HG02623 (cell line): ENCODE data around the gene ABCC9.

Experiments used
- ATAC-seq: cut with Tn5 transposase; IDR thresholded peaks from one replicate; pipeline ENCODE4 v1.9.1; 2021; ENCODE audit warnings: moderate library complexity; ENCODE audit not compliant: unreplicated experiment

ABCC9 gene

DNA sequence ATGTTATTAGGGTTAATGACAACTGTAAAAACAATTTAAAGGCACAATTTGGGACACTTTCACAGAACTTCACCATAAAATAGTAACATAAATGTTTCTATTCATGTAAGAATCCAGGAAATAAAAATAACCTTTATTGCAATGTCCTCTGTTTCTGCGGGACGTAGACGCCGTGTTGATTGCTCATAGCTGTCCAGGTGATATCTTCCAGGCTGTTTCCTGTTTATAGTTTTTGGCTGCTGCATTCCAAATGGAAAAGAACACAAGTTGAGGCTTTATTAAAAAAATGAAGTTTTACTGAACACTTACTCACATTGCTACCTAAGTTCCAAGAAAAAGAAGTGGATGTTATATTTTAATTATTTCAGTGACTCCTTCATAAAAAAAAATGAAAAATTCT lies 58.6 kb downstream of the ABCC9 start:
- no peak for ATAC-seq

- ATAC-seq, result no peak
Measured at GRCh38 chr12:21881965-21882364, 59.3 kb downstream of the ABCC9 start.

GRCh38 chr12:21879312-21879711 lies 61.9 kb downstream of the ABCC9 start:
- no peak for ATAC-seq

DNA sequence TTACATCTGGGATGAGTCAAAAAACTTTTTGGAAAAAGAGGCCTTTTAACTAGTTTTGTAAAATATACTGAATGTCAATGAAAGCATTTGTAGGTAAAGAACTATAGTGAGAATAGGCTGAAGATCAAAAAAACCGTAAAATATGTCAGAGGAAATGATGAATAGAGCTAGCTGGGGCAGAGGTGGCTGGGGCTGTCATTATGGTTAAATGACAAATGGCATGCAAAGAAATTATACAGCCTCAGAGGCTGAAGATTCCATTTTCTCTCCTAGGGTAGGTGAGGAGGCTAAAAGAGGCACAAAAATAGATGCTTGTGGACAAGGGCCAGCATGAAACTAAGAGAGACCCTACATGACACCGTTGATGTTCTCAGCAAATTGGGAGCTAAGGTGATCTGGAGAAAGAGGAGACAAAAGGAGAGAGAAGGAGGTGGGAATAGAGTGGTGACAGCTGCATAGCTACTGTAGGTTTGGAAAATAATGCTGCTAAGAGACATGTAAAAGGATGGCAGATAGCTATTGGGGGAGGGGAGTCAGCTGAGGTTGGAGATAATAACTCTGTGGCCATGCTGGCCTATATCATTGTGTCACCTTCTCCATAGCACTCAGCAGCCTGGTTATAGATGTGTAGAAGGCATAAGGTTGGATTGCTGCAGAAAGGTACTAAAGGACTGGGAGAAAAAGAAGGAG lies 63.8 kb downstream of the ABCC9 start:
- ATAC-seq, result no peak

DNA sequence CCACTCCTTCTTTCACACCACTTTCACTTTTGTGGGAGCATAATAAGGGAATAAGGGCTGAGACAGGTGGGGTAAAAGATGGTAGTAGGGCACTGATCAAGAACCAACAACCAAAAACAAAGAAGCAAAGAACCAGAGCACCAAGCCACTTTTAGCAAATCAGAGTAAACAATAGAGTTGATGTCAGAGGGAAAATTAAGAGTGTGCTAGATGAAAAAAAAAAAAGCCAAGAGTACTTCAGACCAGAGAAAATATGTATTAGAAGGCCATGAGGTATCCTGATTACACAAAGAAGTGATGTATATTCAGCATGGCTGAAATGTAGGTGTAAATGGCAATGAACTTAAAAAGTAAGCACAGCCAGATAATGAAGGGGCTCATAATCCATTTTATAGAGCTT lies 75.4 kb downstream of the ABCC9 start:
- no peak for ATAC-seq

DNA sequence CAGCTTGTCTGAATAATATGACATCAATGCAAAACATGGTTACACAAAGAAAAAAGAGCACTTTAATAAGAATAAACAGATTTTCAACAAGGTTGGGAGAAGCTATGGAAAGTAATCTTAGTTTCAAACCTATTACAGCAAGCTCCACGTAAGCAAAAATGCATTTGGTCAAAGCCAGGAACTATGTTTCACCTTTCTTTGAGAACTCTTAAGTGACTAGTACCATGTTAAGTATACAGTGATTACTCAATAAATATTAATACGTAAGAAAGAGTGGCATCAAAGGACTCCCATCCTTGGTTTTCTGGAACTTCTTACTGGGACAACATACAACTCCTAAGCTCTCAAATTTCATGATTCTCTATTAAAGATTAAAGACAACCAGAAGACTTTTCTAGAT lies 80.7 kb downstream of the ABCC9 start:
- no peak for ATAC-seq

DNA sequence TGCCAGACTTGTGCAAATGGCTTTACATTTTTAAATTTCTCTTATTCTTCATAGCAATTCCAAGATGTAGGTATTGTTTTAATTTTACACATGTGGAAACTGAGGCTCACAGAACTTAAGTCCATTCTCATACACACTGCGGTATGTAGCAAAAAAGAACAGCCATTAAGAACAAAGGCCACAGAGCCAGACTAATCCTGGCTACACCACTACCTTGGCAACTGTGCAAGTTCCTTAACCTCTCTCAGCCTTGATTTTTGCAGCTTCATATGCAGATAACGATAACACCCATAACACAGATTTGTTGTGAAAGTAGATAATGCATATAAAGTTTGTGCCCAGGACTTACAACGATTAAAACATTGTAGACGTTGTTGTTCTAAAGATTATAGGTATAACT lies 81.1 kb downstream of the ABCC9 start:
- no peak for ATAC-seq

- no peak for ATAC-seq
Measured at GRCh38 chr12:21852251-21852650, 89.0 kb downstream of the ABCC9 start.

- ATAC-seq, result no peak
Measured at GRCh38 chr12:21851151-21851550, 90.1 kb downstream of the ABCC9 start.

- ATAC-seq, result no peak
Measured at GRCh38 chr12:21850419-21850818, 90.8 kb downstream of the ABCC9 start.

DNA sequence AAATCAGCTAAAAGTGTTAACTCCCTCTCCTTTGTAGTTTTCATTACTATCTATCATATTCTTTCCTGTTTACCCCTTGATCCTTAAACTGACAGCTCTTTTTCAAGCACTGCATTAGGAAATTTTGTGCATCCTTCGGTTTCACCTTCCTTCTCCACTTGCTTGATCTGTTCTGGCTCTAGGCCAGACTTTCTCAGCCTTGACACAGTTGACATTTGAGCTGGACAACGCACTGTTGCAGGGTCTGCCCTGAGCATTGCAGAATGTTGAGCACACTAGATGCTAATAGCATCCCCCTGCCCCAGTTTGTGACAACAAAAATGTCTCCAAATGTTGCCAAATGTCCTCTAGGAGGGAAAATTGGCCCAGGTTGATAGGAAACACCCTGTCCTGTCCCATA lies 91.3 kb downstream of the ABCC9 start:
- no peak for ATAC-seq

DNA sequence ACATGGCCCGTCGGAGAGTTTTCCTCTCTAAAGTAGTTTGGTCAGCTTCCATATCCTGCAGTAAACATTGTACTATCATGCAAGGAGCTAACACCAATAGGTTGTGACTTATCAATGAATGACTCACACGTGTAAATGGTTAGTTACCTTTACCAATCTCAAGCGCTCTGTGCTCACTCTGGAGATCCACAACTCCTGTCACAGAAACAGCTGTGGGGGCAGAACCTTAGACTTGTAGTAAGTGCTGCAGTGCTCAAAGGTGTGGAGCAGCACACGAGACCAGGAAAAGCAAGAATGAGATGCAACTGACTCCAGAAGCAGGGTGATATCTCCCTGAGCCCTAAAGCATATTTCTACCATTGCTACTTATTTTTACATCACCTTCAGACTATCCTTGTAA lies 93.0 kb downstream of the ABCC9 start:
- no peak for ATAC-seq

DNA sequence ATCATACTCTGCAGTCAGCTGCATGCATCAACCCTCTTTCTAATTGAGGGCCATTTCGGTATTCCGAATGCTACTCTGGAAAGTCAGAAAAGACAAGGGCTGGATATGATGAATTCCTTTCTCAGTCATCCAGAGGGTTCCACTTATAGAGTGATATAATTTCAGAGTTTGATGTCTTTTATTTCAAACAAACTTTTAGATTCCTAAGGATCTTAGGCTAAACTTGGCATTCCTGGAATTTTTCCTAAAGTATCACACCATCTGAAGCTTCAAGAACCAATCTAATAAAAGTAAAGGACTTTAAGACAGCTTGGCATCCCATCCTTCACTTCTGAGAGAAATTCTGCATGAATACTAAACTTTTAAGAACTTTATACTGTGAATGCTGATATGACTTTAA lies 97.4 kb downstream of the ABCC9 start:
- no peak for ATAC-seq

DNA sequence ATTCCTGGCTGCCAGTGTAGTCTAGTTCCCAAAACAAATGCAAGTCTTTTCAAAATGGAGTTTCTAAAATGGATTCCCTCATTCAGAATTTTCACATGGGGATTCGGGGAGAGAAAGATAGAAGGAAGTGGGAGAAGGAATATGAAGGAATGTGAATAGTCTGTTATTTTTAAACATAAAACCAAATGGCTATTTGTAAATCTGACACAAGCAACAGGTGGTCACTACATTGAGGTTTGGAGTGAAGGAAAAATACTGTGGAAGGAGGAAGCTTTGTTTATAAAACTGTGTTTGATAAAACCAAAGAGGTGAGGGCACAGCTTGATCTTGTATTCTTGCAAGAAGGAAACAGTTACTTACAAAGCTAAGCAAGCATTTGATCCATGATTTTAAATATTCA lies 101.5 kb downstream of the ABCC9 start:
- ATAC-seq, result no peak

GRCh38 chr12:21837847-21838246 lies 103.4 kb downstream of the ABCC9 start:
- no peak for ATAC-seq

- ATAC-seq, result no peak
Measured at GRCh38 chr12:21831791-21832344, 109.4 kb downstream of the ABCC9 start.

DNA sequence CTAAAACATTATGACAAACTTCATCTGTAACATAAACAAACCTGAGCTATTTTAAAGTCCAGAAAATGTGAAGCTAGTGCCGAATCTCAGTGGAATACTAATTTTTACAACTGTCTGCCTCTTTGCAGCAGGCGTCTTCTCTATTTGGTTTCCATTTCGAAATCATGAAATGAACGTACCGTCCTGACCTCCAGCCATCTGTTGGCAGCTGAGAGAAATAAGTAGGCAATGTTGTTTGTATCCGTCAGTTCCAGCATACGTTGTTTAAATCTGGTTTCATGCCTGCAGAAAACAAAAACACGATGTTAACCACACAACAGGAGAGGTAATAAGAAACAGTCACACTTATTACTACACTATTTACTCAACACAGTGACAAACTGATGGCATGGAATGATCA lies 112.4 kb downstream of the ABCC9 start:
- ATAC-seq, result no peak

- ATAC-seq, result no peak
Measured at GRCh38 chr12:21828136-21828775, 113.0 kb downstream of the ABCC9 start.

- ATAC-seq, result no peak
Measured at GRCh38 chr12:21827083-21827482, 114.1 kb downstream of the ABCC9 start.

GRCh38 chr12:21826618-21826910 lies 114.7 kb downstream of the ABCC9 start:
- ATAC-seq, result no peak

- ATAC-seq, result no peak
Measured at GRCh38 chr12:21825886-21826617, 115.2 kb downstream of the ABCC9 start.

DNA sequence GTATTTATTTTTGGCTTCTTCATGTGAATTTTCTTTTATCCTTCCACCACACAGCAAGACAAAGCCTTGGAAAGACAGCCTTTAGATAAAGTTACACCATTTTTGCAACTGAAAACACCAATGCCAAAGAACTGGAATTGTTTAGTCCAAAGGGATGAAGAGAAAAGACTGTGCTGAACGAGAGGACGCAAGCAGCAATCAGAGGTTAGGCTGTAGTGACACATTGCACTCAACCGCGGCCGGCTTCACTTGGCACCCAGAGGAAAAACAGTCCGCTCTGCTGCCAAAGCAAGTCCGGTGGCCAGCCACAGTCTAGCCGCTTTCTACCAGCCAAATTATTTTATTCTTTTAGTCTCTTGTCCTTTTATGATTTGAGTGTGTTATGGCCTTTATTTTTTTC lies 117.6 kb downstream of the ABCC9 start:
- no peak for ATAC-seq
